GM10248 (cell line): ENCODE data around the gene PEAK1.

Experiments
- CTCF ChIA-PET: fragments of 300-600 bp; sonication (Branson Sonifier 250); formaldehyde crosslinking; extraction: SDS; loops from one replicate; lab custom pipeline; 2021; ENCODE audit warnings: antibody characterized with exemption; lab: Yijun Ruan, JAX
- POLR2A ChIA-PET: fragments of 350-650 bp; sonication (Branson Sonifier 250); formaldehyde crosslinking; extraction: SDS; loops from one replicate; lab custom pipeline; 2020; ENCODE audit warnings: antibody characterized with exemption; lab: Yijun Ruan, JAX
- DNase-seq: peaks from one replicate; pipeline ENCODE4 v3.0.0; 2012; ENCODE audit errors: extremely low spot score
- TF ChIP-seq, protein P1 (sequence below): IDR thresholded peaks from 2 replicates; pipeline ENCODE4 v1.5.1; 2012; ENCODE audit warnings: mild to moderate bottlenecking, low read depth; ENCODE audit errors: extremely low read depth, missing control alignments, control extremely low read depth

Gene PEAK1

DNA sequence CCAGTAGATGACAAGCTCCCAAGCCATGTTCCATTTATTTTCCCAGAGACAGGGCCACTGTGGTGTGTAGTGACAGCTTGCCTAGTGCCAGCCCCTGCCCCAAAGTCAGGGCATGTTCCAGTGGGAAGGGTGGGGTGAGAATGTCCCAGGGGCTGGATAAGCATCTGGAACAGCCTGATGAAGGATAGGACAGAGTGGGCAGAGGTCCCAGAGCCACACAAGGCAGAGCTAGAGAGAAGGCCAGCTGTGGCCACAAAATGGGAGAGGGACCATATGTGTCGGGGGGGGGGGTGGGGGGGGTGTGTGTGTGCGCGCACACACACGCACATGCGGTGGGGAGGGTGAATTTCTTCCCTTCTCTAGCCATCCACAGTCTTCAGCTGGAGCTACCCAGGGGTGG is 322.0 kb downstream of the PEAK1 start:
- ChIA-PET CTCF (interaction anchor here (1.0 to 3.6 kb wide), 3 partner anchors 11 to 445 kb away, joined by 4 to 19 read pairs (median 5); no protein-coding TSS in a partner anchor), POLR2A (no interaction called here)
- no peak for DNase-seq
- TF ChIP-seq, protein P1, sequence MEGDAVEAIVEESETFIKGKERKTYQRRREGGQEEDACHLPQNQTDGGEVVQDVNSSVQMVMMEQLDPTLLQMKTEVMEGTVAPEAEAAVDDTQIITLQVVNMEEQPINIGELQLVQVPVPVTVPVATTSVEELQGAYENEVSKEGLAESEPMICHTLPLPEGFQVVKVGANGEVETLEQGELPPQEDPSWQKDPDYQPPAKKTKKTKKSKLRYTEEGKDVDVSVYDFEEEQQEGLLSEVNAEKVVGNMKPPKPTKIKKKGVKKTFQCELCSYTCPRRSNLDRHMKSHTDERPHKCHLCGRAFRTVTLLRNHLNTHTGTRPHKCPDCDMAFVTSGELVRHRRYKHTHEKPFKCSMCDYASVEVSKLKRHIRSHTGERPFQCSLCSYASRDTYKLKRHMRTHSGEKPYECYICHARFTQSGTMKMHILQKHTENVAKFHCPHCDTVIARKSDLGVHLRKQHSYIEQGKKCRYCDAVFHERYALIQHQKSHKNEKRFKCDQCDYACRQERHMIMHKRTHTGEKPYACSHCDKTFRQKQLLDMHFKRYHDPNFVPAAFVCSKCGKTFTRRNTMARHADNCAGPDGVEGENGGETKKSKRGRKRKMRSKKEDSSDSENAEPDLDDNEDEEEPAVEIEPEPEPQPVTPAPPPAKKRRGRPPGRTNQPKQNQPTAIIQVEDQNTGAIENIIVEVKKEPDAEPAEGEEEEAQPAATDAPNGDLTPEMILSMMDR: no peak

DNA sequence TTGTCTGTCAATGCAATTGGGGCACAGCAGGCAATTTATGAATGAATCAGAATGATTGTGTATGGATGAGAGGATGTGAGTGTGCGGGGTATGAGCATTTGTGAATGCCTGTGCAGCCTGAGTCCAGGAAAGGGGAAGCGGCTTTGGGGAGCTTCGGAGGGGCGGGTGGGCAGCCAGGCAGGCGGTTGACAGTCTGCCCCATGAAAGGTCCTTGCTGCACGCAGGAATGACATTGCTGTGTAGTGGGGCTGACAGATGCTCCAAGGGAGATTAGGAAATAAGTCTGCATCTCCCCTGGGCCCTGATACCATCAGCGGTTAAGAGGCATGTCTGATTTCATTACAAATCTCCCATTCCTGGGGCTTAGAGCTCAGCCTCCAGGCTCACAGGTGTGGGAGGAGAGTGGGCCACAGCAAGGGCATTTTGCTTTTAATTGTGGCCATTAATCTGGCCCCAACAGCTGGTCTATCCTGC is 322.6 kb downstream of the PEAK1 start:
- POLR2A ChIA-PET: interaction anchor here (0.5 kb wide), 1 partner anchor 34 kb away, joined by 3 read pairs; no protein-coding TSS in a partner anchor
- TF ChIP-seq, protein P1: no peak
- DNase-seq: no peak
- CTCF ChIA-PET: interaction anchor here (1.1 to 3.6 kb wide), 4 partner anchors 9 to 446 kb away, joined by 3 to 19 read pairs (median 6); no protein-coding TSS in a partner anchor

DNA sequence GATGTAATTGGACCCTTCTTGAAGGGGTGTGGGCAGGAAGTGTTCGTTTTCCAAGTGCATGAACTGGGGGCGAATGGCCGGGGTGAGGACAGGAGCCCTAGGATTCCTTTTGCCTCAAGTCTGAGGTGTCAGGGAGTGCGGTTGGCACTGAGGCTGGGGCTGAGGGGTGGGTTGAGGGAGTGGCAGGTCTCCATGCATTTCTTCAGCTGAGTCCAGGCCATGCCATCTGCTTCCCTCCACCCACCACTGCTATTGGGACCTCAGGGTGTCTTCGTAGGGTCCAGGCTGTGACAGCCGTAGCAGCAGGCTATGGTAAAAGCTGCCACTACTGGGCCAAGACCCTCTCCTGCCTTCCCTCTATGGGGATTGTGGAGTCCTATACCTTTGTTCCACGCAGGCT is 323.4 kb downstream of the PEAK1 start:
- DNase-seq: no peak
- ChIA-PET POLR2A (no interaction called here), CTCF (interaction anchor here (1.1 to 3.6 kb wide), 3 partner anchors 10 to 447 kb away, joined by 3 to 19 read pairs (median 7); no protein-coding TSS in a partner anchor)
- TF ChIP-seq, protein P1: no peak

DNA sequence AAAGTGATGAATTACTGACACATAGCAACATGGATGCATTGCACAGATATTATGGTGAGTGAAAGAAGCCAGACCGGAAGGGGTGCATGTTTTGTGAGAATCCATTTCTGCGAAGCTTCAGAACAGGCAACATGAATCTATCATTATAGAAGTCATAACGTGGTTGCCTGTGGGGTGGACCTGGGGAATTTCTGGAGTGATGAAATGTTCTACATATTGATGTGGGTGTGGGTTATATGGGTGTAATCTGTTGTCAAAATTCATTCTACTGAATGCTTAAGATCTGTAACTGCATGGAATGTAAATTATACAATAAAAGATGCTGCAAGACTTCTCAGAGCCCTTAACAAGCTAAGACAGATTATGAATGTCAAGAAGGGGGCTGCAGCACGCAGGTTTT is 323.8 kb downstream of the PEAK1 start:
- POLR2A ChIA-PET: no interaction called here
- no peak for DNase-seq
- TF ChIP-seq, protein P1: no peak
- CTCF ChIA-PET: interaction anchor here (1.5 to 3.6 kb wide), 3 partner anchors 12 to 447 kb away, joined by 5 to 19 read pairs (median 7); no protein-coding TSS in a partner anchor

DNA sequence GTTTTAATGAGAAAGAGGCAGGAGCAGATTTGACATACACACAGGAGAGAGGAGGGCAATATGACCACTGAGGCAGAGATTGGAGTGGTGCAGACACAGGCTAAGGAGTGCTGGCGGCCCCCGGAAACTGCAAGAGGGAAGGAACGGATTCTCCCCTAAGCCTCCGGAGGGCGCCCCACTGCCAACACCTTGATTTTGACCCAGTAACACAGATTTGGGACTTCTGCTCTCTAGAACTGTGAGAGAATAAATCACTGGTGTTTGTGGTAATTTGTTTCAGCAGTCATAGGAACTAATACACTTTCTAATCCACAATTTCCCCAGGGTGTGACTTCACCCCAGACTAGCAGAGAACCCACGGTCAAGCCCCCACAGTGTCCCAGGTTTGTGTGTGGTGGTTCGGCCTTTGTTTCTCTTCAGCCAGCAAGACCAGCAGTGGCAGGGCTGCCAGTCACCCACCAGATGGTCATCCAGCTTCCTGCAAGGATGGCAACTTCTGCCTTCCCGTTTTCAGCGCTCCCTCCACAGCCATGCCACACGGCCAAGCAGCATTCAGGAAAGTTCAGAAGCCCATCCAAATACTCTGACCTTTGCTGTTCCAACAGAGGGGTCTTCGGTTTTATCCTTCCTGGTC is 325.4 kb downstream of the PEAK1 start:
- POLR2A ChIA-PET: no interaction called here
- no peak for DNase-seq
- TF ChIP-seq, protein P1: no peak
- CTCF ChIA-PET: interaction anchor here (0.8 kb wide), 2 partner anchors 8 to 449 kb away, joined by 3 read pairs; no protein-coding TSS in a partner anchor

DNA sequence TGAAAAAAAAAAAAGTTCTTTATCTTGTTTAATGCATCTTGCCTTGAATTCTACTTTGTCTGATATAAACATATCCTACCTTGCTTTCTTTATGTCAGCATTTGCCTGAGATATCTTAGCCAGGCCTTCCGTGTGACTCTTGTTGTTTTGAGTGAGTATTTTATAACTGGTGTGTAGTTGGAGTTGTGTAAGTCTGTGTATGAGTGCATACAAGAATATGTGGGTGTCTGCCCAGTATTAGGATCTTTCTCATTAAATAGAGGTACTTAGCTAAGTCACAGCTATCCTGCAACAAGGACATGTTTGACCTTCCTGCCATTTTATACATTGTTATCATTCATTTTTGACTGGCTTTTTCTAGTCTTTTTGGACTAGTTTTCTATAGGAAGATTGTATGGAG is 326.5 kb downstream of the PEAK1 start:
- ChIA-PET POLR2A (no interaction called here), CTCF (interaction anchor here (0.7 to 1.2 kb wide), 3 partner anchors 11 to 524 kb away, joined by 3 to 4 read pairs (median 3); no protein-coding TSS in a partner anchor)
- TF ChIP-seq, protein P1: no peak
- DNase-seq: no peak
